GM23248 (cell line): ENCODE data around the gene KLRC3.

ENCODE experiments used
- EZH2 ChIP-seq: fragments of 200-600 bp; sonication (generic); IDR thresholded peaks from 2 replicates; pipeline ENCODE4 v1.6.1; 2018; ENCODE audit warnings: antibody characterized with exemption, mild to moderate bottlenecking; ENCODE audit not compliant: insufficient read depth, poor library complexity, severe bottlenecking
- EZH2phosphoT487 ChIP-seq: fragments of 200-600 bp; sonication (generic); IDR thresholded peaks from 2 replicates; pipeline ENCODE4 v1.6.1; 2018; ENCODE audit warnings: antibody characterized with exemption, moderate library complexity, mild to moderate bottlenecking, low read depth; ENCODE audit not compliant: insufficient read depth

GRCh38 chr12:10366875-10367274, 53.5 kb downstream of the KLRC3 start:
- no peak for TF ChIP-seq EZH2phosphoT487
- TF ChIP-seq EZH2, result no peak
